NCI-H1092 treated with DMSO at 0.1 percent for 48 hours (cell line): ENCODE results near the gene WWOX.
"Not testable (repeated sequence)": the region's sequence is repeated elsewhere in the genome, so short reads cannot be mapped to it uniquely, and the experiment has no call there.

Source experiments
- DNase-seq: peaks from one replicate; lab custom pipeline; 2025; lab: John Stamatoyannopoulos, UW

The WWOX gene

DNA sequence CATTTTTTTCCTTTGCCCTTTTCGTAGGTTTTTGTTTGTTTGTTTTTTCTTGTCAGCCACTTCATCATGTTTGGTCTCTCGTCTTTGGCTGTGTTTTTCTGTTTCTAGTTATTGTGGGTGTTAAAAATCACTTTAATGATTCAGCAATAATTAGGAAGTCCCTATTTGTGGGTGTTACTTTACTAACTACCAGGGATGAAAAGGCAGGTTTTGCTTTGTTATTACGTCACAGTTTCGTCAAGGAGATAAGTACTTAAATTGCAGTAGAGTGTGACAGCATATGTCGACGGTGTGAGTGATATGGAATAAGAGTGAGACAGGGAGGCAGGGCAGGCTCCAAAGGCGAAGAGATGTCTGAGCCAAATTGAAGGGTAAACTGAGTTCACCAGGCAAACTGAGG, 479.6 kb downstream of the WWOX start:
- DNase-seq: no peak

DNA sequence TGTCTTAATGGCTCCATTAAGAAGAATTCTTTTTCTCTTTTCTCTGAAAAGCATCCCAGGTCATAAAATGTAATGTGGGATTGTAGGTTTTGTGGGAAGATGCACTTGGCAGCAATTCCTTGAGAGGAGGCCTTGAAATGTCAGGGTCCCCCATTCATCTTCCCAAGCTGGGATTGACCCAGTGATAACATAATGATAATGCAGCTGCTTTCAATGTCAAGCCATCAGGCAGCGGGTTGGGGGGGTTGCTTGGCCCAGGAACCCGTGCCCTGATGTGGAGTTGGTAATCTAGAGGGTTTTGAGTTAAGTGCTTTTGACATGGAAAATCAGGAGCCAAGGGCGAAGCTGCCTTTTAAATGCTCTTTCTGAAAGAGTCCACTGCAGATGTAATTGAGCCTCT, 484.0 kb downstream of the WWOX start:
- no peak for DNase-seq

DNA sequence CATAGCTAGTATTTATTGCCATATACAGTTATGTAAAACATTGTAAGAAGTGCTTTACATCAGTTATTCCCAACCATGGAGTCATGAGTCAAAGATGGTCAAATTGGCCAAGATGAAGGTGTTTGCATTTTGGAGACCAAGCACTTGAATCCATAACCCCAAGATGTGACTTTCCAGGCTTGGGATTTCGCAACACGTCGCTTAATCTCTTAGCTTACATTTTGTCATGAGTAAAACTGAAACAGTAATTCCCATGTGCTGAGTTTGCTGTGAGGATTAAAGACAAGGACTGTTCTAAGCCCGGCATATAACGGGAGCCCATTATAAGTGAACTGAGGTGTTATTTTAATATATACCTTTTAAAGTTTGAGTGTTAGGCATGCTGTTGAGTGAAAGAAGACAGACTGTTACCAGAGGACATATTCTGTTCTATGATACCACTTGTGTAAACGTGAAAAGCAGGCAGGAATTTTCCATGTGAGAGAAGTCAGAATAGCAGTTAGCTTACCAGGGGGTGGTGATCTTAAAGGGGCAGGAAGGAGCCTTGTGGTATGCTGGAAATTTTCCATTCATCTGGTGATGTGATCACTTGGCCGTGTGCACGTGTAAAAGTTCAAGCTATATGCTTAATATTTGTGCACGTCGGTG, 484.9 kb downstream of the WWOX start:
- DNase-seq: no peak

DNA sequence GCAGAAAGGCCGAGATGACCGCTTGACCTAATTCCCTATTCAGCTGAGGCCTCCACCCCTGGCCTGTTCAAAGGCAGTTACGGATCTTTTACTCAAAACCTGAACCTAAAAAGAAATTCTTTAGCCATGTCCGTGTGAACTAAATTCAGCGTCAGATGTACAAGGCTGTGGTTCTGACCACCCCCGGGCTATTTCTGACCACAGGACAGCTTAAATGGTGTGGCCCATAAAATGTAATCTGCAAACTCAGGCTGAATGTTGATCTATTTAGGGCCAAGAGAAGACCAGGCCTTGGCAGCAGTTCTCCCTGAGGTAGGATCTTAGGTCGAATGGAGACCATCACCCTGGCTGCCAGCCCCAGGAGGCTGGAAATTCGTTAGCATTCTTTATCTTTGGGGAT, 485.5 kb downstream of the WWOX start:
- DNase-seq: no peak

DNA sequence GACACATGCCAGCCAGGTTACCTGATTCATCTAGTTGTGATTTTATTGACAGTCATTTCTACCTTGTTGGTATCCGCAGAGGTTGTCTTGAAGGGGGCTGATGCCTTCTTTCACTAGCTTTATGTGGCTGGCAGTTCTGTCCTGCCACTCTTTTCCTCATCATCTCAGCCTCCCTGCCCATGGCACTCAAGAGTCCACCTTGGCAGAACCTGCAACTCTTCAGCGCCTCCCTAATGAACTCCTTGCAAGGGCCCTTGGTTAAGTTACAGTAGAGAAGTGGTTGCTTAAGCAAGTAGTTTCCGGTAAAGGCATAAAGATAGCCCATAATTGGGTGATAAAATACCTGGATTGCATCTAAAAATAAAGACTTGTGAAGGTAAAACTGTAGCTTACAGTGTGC, 489.9 kb downstream of the WWOX start:
- DNase-seq: no peak

DNA sequence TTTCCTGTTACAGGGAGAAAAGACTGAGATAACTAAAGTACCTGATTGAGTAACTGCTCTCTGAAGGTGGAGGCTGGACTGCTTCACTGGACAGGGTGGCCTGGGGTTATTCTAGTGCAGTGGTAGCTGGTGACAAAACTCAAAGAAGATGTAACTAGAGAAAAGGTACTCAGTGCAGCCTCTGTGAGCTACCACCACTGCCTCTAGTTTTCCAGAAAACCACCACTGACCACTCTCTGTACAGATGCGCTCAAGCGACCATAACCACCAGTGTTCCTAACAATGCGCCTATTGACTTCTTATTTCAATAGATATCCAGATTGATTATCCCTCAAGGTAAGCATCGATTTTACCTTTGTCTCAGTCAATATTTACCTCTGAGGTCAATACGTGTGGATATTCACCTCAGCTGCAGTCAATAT, 492.2 kb downstream of the WWOX start:
- DNase-seq: no peak

DNA sequence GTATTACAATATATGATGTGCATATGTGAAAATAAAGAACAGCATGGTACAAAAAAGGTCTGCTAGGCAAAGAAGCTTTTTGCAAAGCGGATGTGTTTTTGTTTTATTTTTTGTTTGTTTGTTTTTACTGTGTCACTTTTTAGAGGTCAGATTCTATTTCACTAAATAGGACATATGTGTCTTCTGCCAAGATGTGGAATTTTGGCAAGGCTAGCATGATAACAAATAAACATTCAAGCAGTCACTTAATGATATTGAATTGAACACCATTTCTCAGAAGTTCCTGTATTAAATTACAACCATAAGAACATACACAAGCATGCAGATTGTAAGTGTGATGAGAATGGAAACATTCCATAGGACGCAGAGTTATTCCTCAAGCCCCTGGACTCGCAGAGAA, 492.7 kb downstream of the WWOX start:
- DNase-seq: no peak

DNA sequence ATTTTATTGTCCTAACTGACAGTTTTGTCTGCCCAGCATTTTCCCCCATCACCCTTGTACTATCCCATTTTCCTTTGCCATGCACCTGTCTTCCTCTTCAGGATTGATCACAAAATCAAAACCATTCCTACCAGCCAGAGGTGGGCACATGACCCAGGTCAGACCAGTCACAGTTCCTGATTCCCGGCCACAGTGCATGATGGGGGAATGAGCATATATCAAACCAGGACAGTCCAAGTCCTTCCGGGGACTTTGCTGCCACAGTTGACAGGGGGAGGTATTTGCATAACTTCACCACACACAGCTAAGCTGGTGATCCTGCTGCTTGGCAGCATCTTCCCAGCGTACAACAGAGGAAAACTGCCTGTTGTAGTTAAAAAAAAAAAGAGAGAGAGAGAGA, 493.9 kb downstream of the WWOX start:
- DNase-seq: no peak

DNA sequence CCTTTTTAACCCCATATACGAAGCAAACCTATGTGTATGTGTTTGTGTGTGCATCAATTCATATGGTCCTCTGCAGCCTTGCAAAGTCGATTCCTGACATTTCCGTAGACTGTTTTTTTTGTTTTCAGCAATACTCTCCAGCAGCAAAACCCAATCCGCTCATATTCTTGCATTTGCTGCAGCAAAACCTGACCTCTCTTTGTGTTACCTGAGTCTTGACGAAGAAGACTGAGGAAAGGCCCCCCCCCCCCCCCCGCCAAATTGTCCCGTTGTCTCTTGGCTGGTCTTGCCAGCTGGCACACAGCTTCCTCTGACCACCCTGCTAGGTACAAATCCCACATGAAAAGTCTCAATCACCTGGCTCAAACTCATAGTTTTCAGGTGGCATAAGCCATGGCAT, 494.7 kb downstream of the WWOX start:
- no peak for DNase-seq

DNA sequence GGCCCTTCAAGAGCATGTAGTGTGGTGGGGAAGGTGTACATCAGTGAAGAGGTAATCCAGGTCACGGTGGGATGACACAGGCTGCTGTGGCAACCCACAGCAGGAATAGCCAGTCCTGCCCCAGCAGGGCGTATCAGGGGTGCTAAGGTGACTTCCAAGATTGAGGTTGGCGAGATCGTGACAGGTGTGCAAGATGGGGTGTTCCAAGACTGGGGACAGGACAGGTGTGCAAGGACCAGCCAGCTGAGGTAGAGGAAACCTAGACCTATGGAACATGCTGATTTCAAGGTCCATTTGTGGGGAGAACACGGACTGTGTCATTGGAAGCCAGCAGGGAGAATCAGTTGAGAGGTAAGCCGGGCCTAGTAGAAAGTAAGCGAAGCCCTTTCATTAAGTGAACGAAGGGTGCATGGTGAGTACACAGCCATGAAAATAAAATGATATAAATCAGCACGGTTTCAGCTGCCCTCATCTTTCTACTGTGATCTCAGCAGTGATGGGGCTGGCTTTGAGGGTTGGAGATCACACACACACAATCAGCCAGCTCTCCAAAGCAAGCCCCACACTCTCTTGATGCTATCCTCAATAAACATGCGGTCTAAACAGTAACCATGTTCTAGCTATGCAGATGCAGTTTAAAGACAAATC, 497.0 kb downstream of the WWOX start:
- no peak for DNase-seq

DNA sequence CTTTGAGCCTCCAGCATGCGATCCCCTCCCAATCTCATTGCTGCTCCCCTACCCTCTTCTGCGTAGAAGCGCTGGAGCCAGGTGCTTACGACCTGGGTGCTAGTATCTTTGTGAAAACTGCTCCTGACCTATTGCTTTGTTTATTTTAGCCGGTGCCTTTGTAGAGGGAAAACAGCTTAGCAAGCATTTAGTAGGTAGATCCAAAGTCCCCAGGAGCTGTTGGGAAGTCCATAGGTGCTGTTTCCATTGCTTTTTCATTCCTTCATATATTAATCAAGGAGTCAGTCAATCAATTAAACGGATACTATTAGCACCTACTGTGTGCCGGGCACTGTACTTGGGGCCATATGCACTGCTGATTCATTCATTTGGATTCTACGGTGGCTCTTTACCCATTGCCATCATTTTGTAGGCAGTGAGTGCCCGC, 497.6 kb downstream of the WWOX start:
- DNase-seq: no peak

DNA sequence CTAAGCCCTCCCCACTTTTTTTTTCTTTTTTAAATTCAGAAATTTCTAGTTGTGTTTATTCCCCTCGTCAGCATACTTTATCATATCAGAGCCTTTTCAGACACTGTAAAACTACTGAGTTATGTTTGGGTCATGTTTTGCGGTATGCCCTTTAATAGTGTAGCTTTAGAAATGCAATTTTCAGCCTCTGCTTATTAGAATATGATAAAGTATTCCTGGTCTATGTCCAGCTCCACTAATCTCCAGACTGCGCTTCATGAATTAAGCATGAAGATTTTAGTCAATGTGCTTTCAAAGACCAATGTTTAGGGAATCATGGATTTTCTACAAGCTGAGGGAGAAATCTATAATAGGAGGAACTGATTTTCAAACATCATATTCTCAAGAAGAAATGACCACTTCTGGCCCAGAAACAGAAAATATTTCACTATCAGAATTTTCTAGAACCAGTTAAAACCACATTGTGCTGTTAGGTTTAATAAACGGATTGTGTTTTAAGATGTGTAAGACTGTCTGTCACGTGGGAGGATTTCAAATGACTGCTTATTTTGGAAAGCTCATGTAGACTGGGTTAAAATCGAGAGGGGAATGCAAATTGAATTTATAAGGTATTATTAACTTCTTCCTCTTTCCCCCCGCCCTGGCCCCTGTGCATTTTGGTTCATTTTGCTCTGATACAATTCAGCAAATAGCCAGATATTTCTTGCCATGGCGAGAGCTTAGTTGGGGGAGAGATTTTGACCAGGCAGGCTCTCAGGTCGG, 498.5 kb downstream of the WWOX start:
- DNase-seq: no peak

DNA sequence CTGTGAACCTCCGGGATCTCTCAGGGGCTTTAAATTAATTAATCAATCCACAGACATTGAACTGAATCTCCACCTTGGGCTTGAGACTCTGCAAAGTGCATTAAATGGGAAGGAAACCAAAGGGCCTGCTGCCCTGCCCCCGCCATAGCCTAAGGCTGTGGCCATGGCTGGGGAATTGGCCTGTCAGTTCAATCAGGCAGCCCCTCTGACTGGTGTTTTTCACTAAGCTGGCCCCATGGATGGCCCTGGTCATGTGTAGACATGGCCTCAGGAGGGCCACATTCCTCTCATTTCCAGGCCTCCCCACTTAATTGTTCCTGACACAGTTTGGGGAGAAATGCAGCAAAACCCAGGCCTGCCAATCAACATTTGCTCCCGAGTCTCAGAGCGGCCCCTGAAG, 499.8 kb downstream of the WWOX start:
- no peak for DNase-seq

DNA sequence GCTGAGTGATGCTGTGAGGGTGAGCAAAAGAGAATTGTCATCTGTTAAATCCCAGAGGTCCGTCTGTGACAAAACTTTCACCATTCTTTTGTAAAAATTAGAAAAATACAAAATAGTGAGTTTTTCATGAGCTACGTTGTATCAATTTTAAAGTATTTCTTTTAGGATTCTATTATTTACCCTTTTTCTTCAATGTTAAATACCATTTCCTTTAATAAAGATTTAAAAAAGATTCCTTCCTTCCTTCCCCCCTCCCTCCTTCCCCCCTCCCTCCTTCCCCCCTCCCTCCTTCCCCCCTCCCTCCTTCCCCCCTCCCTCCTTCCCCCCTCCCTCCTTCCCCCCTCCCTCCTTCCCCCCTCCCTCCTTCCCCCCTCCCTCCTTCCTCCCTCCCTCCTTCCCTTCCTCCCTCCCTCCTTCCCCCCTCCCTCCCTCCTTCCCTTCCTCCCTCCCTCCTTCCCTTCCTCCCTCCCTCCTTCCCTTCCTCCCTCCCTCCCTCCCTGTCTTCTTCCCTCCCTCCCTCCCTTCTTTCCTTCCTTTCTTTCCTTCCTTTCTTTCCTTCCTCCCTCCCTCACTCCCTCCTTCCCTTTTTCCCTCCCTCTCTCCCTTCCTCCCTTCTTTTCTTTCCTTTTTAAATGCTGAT, 505.1 kb downstream of the WWOX start:
- not testable (repeated sequence) for DNase-seq

DNA sequence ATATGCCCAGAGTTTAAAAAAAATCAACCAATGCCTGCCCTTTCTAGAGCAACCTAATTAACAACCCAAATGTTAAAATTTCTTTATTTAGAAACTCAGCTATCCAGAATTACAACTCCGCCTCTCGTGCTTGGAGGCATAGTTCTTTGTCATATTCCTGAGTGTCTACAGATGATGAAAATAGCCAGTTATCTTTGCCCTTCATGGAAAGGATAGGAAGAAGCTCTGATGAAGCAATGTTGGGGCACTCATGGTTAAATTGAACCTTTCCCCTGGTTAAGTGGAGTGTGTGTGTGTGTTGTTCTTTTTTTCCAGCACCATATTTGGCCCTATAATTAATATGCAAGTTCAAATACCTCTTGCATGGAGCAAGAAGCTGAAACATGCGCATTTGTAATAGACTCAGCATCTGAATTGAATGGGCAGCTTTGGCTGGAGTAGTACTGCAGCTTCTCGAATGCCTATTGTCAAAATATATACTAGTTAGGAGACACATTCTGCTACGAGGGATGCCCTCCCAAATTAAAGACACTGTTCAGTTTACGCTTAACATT, 506.2 kb downstream of the WWOX start:
- no peak for DNase-seq

DNA sequence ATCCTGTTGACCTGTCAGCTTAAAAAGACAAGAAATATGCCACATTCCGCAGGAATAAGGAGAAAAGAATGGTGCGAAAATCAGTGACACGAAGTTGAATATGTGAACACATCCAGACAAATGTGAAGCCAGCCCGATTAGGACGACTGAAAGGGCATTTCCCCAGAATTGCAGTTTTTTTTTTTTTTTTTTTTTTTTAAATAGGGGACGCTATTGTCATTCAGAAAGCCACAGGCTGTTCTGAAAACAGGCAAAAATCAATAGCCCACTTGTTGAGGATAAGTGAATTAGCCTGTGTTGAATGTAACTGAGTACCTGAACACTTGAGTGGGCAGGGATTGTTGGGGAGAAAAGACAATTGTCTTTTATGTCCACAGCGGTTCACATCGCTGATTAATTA, 507.1 kb downstream of the WWOX start:
- peak; percentile 32 for DNase-seq

DNA sequence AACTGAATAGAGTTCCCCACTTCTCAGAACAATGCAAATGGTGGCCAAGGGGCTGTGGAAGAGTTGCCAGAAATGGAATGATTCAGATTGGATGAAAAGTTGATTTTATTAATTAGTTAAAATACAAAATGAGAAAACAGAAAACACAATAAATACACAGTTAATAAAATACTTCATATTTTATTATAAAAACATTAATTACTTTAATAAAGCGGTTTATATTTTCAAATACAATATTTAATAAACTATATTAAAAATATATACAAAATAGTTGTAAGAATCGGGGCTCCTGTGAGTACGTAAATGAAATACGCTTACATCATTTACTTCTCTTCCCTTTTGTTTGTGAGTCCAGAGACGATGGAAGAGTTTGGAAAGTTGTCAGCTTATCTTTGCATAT, 507.6 kb downstream of the WWOX start:
- no peak for DNase-seq

DNA sequence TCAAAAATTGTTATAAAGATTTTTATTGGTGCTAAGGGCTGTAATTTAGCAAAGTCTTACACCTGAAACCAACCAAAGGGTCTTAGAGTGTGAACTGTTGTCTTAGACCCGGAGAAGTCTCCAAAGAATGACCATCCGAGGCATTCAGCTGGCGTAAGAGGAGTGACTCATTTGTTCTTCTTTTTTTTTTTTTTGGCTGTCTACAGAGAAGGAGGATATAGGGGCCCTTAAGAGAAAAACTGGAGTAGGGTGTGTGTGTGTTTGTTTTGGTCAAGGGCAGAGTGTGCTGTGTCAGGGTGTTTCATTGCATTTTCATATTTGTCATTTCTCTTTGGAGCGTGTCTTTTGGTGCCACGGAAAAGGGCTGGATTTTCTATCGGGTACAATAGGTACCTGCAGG, 508.0 kb downstream of the WWOX start:
- no peak for DNase-seq

DNA sequence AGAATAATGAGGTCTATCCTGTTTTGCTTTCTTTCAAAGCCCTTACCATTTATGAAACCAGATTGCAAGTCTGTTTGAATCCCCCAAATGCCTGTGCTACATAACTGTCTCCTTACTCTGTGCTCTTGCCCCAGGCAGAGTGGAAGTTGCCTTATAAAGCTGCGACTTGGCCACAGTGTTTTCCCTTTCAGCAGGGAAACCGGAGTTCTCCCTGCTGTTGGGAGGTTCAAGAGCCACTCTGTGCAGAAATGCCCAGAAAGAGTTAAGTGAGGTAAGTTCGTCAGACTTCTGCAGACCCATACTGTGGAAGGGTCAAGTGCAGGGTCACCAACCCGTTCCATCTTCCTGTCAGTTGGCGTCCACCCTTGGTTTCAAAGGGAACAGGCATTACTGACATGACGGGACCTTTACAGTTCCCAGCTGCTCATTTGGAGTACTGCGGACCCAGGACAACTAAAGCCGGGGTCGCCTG, 508.9 kb downstream of the WWOX start:
- no peak for DNase-seq

DNA sequence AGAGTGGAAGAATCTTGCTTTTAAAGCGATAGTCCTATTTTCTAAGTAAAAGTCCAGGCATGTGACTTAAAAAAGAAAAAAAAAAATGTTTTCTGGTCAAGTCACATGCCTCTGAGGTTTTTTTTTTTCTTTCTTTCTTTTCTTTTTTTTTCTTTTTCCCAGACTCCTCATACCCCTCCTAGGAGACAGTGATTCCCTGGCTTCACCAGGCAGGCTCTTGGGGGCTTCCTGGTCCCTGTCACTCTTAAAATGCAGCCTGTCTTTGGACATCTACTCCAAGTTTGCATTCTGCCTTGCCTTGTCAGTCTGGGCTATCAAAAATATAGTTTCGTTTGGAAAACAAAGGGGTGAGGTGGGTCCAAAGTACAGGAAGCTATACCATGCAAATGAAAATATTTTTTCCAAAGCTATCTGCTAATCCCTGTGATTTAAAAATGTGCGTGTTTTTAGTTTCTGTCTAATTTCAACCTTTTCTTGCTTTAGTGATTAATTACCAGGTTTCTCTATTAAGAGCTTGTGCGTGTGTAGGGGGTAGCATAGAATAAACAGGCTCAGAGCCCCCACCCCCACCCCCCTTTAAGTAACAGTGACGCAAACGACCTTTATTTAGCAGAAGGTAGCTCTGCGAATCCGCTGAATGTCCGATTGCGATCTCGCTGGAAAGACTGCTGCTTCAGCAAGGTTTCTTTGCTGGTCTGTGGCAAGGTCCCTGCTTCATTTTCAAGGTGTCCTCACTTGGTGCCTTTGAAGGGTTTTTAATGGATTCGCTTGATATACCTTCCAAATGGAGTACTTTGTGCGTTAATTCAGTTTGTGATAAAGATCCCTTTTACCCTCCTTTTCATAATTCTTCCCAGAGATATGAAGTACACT, 510.2 kb downstream of the WWOX start:
- DNase-seq: no peak

DNA sequence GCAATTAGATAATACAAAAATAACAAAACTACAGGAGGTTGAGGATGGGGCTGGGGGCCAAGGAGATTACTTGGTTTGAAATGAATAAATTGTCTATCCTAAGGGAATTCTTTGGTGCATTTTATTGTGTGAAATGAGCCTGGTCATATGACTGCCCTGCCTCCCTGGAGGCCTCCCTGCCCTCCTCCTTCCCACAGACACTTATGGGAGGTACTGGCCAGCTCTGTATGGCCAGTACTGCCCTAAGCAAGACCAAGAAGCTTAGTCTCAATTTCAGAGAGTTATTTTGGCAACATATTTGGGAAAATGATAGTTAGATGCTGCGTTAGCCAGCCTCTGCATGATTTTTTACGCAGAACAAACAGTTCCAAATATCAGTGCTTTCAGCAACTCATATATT, 511.9 kb downstream of the WWOX start:
- DNase-seq: no peak
